Lower lobe of right lung (tissue), 2 donors: ENCODE results near the gene GJA8. TPM values are rescaled to one million over a fixed set of nuclear protein-coding genes. Genes with fewer than 3 reads are reported as not detected.

Experiments
- ATAC-seq, 2 donors: fragments of 200-7000 bp; cut with Tn5 transposase; one replicate each; pipeline ENCODE4 v1.9.1; 2020 to 2022; ENCODE audit warnings: mild to moderate bottlenecking in 2 of 2, moderate library complexity in 2 of 2
- DNase-seq: peaks from one replicate; pipeline ENCODE4 v3.0.0-alpha.2; 2020
- H3K27ac ChIP-seq: fragments of 200-600 bp; one replicate; pipeline ENCODE4 v1.8.0; 2022
- H3K27me3 ChIP-seq: fragments of 200-600 bp; one replicate; pipeline ENCODE4 v1.8.0; 2022; ENCODE audit warnings: low read depth
- H3K36me3 ChIP-seq: fragments of 200-600 bp; one replicate; pipeline ENCODE4 v1.8.0; 2022; ENCODE audit warnings: mild to moderate bottlenecking
- H3K4me1 ChIP-seq: fragments of 200-600 bp; one replicate; pipeline ENCODE4 v1.8.0; 2022
- H3K4me3 ChIP-seq: fragments of 200-600 bp; one replicate; pipeline ENCODE4 v1.8.0; 2022; ENCODE audit warnings: mild to moderate bottlenecking
- H3K9me3 ChIP-seq: fragments of 200-600 bp; one replicate; pipeline ENCODE4 v1.8.0; 2022
- intact Hi-C: fragments of 100-400 bp; cut with DNase I; formaldehyde crosslinking; loops from one replicate; pipeline ENCODE4 v1.11.0; 2022
- total RNA-seq: library from RNA; stranded (reverse); fragmentation: NEBNext Ultra II Directional; extraction: Animal tissue kit (Norgen Biotek cat#: 25700); gene quantifications from one replicate; pipeline ENCODE4 v1.2.1, GENCODE V29; 2021
- TF ChIP-seq, protein P1 (sequence below): fragments of 200-600 bp; IDR thresholded peaks from one replicate; pipeline ENCODE4 v1.8.0; 2022; ENCODE audit warnings: antibody characterized with exemption, mild to moderate bottlenecking
- donor health status: DM: no; HTN: yes; CAD: no; lungs with severe emphysema.

The GJA8 gene
- total RNA-seq, 1 donor from 2014 or later: not detected

DNA sequence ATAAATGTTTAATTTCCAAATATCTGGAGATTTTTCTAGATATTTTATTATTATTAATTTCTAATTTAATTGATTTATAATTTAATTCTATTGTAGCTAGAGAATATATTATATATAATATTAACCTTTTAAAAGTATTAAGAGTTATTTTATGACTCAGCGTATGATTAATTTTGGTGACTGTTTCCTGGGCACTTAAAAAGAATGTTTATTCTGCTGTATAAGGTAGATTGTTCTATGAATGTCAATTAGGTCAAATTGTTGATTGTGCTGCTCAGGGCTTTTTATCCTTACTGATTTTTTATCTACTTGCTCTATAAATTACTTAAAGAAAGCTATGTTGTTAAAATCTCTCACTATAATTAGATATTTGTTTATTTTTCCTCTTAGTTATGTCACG is 20.1 kb upstream of the GJA8 start:
- no peak overlapping the region for H3K27ac ChIP-seq
- no peak for DNase-seq
- TF ChIP-seq, protein P1, sequence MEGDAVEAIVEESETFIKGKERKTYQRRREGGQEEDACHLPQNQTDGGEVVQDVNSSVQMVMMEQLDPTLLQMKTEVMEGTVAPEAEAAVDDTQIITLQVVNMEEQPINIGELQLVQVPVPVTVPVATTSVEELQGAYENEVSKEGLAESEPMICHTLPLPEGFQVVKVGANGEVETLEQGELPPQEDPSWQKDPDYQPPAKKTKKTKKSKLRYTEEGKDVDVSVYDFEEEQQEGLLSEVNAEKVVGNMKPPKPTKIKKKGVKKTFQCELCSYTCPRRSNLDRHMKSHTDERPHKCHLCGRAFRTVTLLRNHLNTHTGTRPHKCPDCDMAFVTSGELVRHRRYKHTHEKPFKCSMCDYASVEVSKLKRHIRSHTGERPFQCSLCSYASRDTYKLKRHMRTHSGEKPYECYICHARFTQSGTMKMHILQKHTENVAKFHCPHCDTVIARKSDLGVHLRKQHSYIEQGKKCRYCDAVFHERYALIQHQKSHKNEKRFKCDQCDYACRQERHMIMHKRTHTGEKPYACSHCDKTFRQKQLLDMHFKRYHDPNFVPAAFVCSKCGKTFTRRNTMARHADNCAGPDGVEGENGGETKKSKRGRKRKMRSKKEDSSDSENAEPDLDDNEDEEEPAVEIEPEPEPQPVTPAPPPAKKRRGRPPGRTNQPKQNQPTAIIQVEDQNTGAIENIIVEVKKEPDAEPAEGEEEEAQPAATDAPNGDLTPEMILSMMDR: no peak
- intact Hi-C loops: no loop called here
- no peak overlapping the region for H3K4me3 ChIP-seq
- no peaks in the 10 kb centered on the region for H3K4me1 ChIP-seq
- no peaks in the 10 kb centered on the region for H3K27me3 ChIP-seq
- no peak for ATAC-seq
- no peaks in the 10 kb centered on the region for H3K9me3 ChIP-seq
- no peaks in the 10 kb centered on the region for H3K36me3 ChIP-seq

DNA sequence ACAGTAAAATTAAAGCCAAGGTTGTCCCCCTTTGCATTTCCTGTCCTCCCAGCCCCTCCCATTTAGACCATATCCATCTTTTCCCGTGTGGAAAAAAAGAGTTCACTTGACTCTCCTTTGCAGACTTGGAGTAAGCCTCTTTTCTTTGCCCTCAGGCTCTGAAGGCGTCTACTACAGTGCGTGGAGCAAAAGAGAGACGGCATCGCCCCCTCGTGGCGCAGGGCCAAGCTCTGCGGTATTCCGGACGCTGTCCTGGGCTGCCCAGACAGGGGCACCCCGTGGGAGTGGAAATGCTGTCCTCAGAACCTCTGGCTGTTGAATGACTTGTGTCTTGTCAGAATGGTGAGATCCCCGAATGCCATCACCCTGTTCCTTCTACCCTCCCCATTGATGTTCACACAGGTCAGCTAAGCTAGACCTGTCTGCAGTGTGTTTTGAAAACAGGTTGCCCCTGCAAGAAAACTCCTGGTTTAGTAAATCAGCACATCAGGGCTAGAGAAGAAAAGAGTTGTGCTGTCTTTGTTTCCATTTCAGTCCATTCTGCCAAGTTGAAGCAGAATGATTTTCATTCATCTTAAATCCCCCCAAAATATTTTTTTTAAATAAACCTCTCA is 12.3 kb upstream of the GJA8 start:
- no peaks in the 10 kb centered on the region for H3K27me3 ChIP-seq

DNA sequence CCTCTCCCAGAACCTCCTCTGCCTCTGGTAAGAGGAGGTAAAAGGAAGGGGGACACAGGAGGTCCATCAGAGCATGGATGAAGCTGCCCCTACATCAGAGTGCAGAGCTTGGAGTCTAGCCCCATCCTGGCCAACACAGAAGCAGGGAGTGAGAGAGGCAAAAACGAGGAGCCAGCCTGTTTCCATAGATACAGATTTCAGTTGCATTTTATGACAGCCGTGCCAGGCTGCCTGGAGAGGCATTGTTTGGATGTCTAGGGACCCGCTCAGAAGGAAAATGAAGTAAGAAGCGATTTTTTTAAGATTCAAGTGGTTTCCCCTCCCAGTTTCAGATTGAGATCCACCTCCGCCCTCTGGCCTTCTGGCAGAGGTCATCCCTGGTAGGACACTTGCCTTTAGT is 11.5 kb upstream of the GJA8 start:
- Histone ChIP-seq H3K27ac (no peak overlapping the region), H3K4me3 (no peak overlapping the region), H3K27me3 (no peaks in the 10 kb centered on the region), H3K9me3 (no peaks in the 10 kb centered on the region), H3K36me3 (no peaks in the 10 kb centered on the region), H3K4me1 (peaks cover 6% of the 10 kb centered on the region)
- intact Hi-C loops: loop anchor here (10.0 kb wide), 1 partner anchor 166 kb away; no protein-coding TSS in a partner anchor
- DNase-seq: no peak
- no peak for ATAC-seq
- TF ChIP-seq, protein P1: no peak

More for the DNA sequence above, 12.3 kb upstream of the GJA8 start:
- no peaks in the 10 kb centered on the region for H3K9me3 ChIP-seq
- no peak overlapping the region for H3K27ac ChIP-seq
- H3K36me3 ChIP-seq: no peaks in the 10 kb centered on the region
- no peak overlapping the region for H3K4me3 ChIP-seq
- DNase-seq: peak; percentile 78
- intact Hi-C loops: loop anchor here (10.0 kb wide), 1 partner anchor 165 kb away; no protein-coding TSS in a partner anchor
- peaks cover 6% of the 10 kb centered on the region for H3K4me1 ChIP-seq
- ATAC-seq: peak; percentile 87 to 93
- TF ChIP-seq, protein P1: peak; percentile 73

DNA sequence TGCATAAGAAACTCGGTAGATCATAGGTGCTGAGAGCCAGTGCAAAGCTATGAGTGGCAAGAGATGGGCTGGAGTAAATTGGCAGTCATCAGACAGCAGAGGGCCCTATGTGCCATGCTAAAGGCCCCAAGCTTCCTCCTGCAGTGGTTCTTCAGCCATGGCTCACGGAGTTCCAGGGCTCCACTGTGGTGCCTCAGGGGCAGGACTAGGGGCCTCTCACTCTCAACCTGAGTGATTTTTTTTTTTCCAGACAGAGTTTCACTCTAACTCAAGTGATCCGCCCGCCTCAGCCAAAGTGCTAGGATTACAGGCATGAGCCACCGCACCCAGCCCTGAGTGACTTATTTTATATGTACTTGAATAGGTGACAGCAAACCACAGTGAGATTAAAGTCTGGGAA is 10.4 kb upstream of the GJA8 start:
- ATAC-seq: peak in 1 of 2 donors; percentile 54
- TF ChIP-seq, protein P1: no peak
- peaks cover 6% of the 10 kb centered on the region for H3K4me1 ChIP-seq
- H3K27ac ChIP-seq: no peak overlapping the region
- no peak for DNase-seq
- H3K36me3 ChIP-seq: no peaks in the 10 kb centered on the region
- intact Hi-C loops: loop anchor here (10.0 kb wide), 1 partner anchor 167 kb away; no protein-coding TSS in a partner anchor
- H3K9me3 ChIP-seq: no peaks in the 10 kb centered on the region
- H3K4me3 ChIP-seq: no peak overlapping the region
- no peaks in the 10 kb centered on the region for H3K27me3 ChIP-seq

DNA sequence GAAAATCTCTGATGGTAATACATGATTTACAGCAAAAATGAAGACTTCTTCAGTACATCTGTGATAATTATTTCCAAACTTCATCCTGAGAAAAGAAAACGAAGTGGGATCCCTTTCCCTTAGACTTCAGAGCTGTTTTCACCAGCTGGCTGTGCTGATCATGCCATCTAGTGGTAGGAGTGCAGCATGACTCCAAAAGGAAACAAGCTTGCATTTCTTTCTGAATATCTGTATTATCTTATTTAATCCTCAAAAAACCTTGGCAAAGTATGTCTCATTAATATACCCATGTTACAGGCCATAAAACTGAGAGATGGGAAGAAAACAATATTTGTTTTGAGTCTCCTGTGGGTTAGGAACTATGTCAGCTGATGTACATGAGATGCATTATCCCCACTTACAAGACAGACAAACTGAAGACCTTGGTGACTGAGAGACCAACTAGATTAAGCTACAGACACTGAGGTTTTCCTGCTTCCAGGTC is 9.8 kb upstream of the GJA8 start:
- H3K27me3 ChIP-seq: no peaks in the 10 kb centered on the region
- no peak overlapping the region for H3K4me3 ChIP-seq
- TF ChIP-seq, protein P1: peak; percentile 96
- intact Hi-C loops: loop anchor here (10.0 kb wide), 1 partner anchor 168 kb away; no protein-coding TSS in a partner anchor
- H3K36me3 ChIP-seq: no peaks in the 10 kb centered on the region
- H3K27ac ChIP-seq: no peak overlapping the region
- peak; percentile 68 to 72 for ATAC-seq
- no peaks in the 10 kb centered on the region for H3K9me3 ChIP-seq
- no peak for DNase-seq
- peaks cover 6% of the 10 kb centered on the region for H3K4me1 ChIP-seq
